SKM-1 treated with dmso at 0.1 percent for 144 hours (cell line): ENCODE measurements around the gene SERPINE3.
A peak's percentile ranks its signal among the peaks of the same experiment; 100 is the strongest.

Source experiments
- DNase-seq: peaks from one replicate; lab custom pipeline; 2025; ENCODE audit not compliant: unreplicated experiment; lab: John Stamatoyannopoulos, UW

The SERPINE3 gene

GRCh38 chr13:51360489-51360888, 21.0 kb downstream of the SERPINE3 start:
- no peak for DNase-seq

- no peak for DNase-seq
These were observed 21.6 kb downstream of the SERPINE3 start for GRCh38 chr13:51361106-51361505.

- no peak for DNase-seq
These were observed 24.1 kb downstream of the SERPINE3 start for GRCh38 chr13:51363625-51364024.

GRCh38 chr13:51364404-51365008, 25.0 kb downstream of the SERPINE3 start:
- DNase-seq = no peak

GRCh38 chr13:51370116-51370515, 30.6 kb downstream of the SERPINE3 start:
- peak; percentile 33 for DNase-seq

- DNase-seq = no peak
These were observed 31.3 kb downstream of the SERPINE3 start for GRCh38 chr13:51370811-51371210.

- DNase-seq = no peak
These were observed 32.4 kb downstream of the SERPINE3 start for GRCh38 chr13:51371768-51372399.

- no peak for DNase-seq
These were observed 34.0 kb downstream of the SERPINE3 start for GRCh38 chr13:51373451-51373850.

GRCh38 chr13:51380269-51380668, 40.8 kb downstream of the SERPINE3 start:
- DNase-seq = no peak

GRCh38 chr13:51385114-51385513, 45.6 kb downstream of the SERPINE3 start:
- DNase-seq = no peak

- no peak for DNase-seq
These were observed 55.2 kb downstream of the SERPINE3 start for GRCh38 chr13:51394724-51395123.

- peak; percentile 61 for DNase-seq
These were observed 56.9 kb downstream of the SERPINE3 start for GRCh38 chr13:51396352-51396751.

- DNase-seq = no peak
These were observed 57.9 kb downstream of the SERPINE3 start for GRCh38 chr13:51397262-51397941.

GRCh38 chr13:51405176-51405575, 65.7 kb downstream of the SERPINE3 start:
- no peak for DNase-seq

GRCh38 chr13:51412431-51412830, 72.9 kb downstream of the SERPINE3 start:
- DNase-seq = no peak
